Gastrocnemius medialis (tissue), 4 donors: ENCODE data around the gene TBL1X. TPM values are rescaled to one million over a fixed set of nuclear protein-coding genes. Genes with fewer than 3 reads are reported as not detected.

Source experiments
- ATAC-seq, 2 donors: fragments of 150-250 bp; one replicate each; pipeline ENCODE4 v1.9.1; 2016
- DNase-seq, 2 donors: peaks; one replicate each; pipeline ENCODE4 v3.0.0-alpha.2; 2019
- H3K27ac ChIP-seq, 4 donors: fragments of 200-600 bp; sonication (generic); 1 replicate in 1 of 4; 2 replicates in 3 of 4; pipeline ENCODE4 v1.5.1; 2016 to 2018; ENCODE audit warnings: mild to moderate bottlenecking in 2 of 4, moderate library complexity in 1 of 4
- H3K27me3 ChIP-seq, 3 donors: fragments of 200-600 bp; sonication (generic) in 2 of 3; 1 replicate in 1 of 3; 2 replicates in 2 of 3; pipeline versions ENCODE4 v1.5.1 to v1.6.0; 2016 to 2019; ENCODE audit warnings: mild to moderate bottlenecking in 1 of 3, moderate library complexity in 1 of 3
- H3K36me3 ChIP-seq, 2 donors: fragments of 200-600 bp; sonication (generic) in 1 of 2; one replicate each; pipeline ENCODE4 v1.5.1; 2017 to 2018
- H3K4me1 ChIP-seq, 2 donors: fragments of 200-600 bp; sonication (generic) in 1 of 2; one replicate each; pipeline ENCODE4 v1.5.1; 2016 to 2017; ENCODE audit warnings: mild to moderate bottlenecking in 2 of 2
- H3K4me3 ChIP-seq, 4 donors: fragments of 200-600 bp; sonication (generic) in 3 of 4; 1 replicate in 1 of 4; 2 replicates in 3 of 4; pipeline ENCODE4 v1.5.1; 2016 to 2019; ENCODE audit warnings: mild to moderate bottlenecking in 2 of 4
- H3K9me3 ChIP-seq, 3 donors: fragments of 200-600 bp; sonication (generic) in 2 of 3; 1 replicate in 1 of 3; 2 replicates in 2 of 3; pipeline ENCODE4 v1.5.1; 2016 to 2019
- POLR2A ChIP-seq, 2 donors: fragments of 450-650 bp; IDR thresholded peaks; one replicate each; pipeline ENCODE4 v1.6.1; 2017; ENCODE audit warnings: antibody characterized with exemption in 2 of 2, mild to moderate bottlenecking in 2 of 2, moderate library complexity in 2 of 2
- in situ Hi-C, 4 donors: fragments of 200-750 bp; cut with MboI; loops; one replicate each; pipeline versions ENCODE4 v1.15.0 to v1.8.0; 2017; ENCODE audit warnings: low sequenced_read_pairs in 4 of 4
- intact Hi-C: fragments of 100-400 bp; cut with DNase I; formaldehyde crosslinking; loops from one replicate; pipeline ENCODE4 v1.15.1; 2023; ENCODE audit warnings: low total_unique reads
- total RNA-seq, 4 donors: library from RNA; depleted of rRNA; stranded (reverse); fragments of >200 nt; gene quantifications; one replicate each; pipeline versions ENCODE4 v1.1.0 to v1.2.3, GENCODE V29; 2016
- TF ChIP-seq, protein P1 (sequence below), 5 experiments: fragments of 450-650 bp in 3 of 5; fragments of 200-600 bp in 2 of 5; sonication (generic) in 2 of 5; IDR thresholded peaks in 4 of 5; conservative IDR thresholded peaks in 1 of 5; 1 replicate in 4 of 5; 2 replicates in 1 of 5; pipeline ENCODE4 v1.5.1; 2016 to 2019; ENCODE audit warnings: antibody characterized with exemption in 5 of 5, mild to moderate bottlenecking in 3 of 5, moderate library complexity in 3 of 5

The TBL1X gene
- total RNA-seq, 4 donors from 2014 or later = 6.7 to 16.8 (median 8.0) TPM

DNA sequence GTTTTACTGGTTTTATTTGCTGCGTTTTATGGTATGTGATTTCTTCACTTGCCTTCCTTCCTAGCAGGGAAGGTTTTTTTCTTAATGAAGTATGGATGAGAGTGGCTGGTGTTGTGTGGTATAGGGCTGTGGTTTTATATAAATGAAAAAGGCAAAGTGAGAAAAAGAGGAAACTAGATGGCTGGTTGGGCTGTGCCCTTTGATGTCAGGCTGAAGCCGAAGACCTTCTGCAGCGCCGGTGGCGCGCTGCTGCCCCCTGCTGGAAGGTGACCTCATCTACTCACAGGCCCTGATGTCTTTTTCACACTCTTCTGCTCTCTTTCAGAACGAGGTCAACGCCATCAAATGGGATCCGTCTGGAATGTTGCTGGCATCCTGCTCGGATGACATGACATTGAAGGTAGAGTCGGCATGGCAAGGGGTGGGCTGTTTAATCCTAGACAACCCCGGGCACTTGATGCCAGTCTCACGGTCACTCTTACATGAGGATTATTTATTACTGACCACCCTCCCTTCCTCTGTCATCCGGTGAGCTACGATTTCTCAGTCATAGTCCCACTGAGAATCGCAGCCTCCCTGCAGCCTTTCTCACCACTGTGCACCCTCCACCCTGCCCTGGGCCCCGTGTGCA, 244.2 kb downstream of the TBL1X start:
- TF ChIP-seq POLR2A (IDR thresholded peaks at IDR 0.05) = no peak
- TF ChIP-seq, protein P1, sequence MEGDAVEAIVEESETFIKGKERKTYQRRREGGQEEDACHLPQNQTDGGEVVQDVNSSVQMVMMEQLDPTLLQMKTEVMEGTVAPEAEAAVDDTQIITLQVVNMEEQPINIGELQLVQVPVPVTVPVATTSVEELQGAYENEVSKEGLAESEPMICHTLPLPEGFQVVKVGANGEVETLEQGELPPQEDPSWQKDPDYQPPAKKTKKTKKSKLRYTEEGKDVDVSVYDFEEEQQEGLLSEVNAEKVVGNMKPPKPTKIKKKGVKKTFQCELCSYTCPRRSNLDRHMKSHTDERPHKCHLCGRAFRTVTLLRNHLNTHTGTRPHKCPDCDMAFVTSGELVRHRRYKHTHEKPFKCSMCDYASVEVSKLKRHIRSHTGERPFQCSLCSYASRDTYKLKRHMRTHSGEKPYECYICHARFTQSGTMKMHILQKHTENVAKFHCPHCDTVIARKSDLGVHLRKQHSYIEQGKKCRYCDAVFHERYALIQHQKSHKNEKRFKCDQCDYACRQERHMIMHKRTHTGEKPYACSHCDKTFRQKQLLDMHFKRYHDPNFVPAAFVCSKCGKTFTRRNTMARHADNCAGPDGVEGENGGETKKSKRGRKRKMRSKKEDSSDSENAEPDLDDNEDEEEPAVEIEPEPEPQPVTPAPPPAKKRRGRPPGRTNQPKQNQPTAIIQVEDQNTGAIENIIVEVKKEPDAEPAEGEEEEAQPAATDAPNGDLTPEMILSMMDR (IDR thresholded peaks at IDR 0.05 in 4 of 5, conservative IDR thresholded peaks at IDR 0.05 in 1 of 5) = peak; percentile 41 to 89 (median 75)
- ATAC-seq = peak; percentile 33 to 62
- Histone ChIP-seq H3K27me3 (no peaks in the 10 kb centered on the region), H3K27ac (no peak overlapping the region), H3K4me3 (no peak overlapping the region), H3K4me1 (no peaks in the 10 kb centered on the region), H3K9me3 (no peaks in the 10 kb centered on the region), H3K36me3 (peaks cover 0 to 12% of the 10 kb centered on the region in 2 donors)
- DNase-seq = peak; percentile 6 to 44
- in situ Hi-C loops = loop anchor here (10.0 to 25.0 kb wide), 4 partner anchors 744 to 947 kb away; partner anchors contain the start of gene FAM9A (in 1 of the 4)
- intact Hi-C loops = loop anchor here (1.0 to 10.0 kb wide), 3 partner anchors 244 to 964 kb away; partner anchors contain the start of gene TBL1X

DNA sequence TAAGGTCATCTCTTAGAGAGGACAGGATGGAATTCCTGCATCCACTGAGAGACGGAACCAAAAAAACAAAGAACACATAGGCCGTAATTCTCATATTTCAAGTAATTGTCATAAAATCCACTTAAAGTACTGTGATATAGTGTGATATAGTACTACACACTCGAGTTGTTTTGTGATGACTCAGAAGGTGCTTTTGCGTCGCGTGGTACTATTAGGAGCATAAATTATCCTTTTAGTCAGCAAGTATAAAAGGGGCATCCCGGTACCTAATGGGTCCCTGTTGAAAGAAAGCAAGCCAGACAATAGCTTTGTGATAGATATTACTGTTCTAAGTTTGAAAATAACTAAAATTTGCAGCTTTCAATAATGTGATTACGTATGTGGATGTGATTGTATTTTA, 245.5 kb downstream of the TBL1X start:
- peaks cover 0 to 12% of the 10 kb centered on the region in 2 donors for H3K36me3 ChIP-seq

DNA sequence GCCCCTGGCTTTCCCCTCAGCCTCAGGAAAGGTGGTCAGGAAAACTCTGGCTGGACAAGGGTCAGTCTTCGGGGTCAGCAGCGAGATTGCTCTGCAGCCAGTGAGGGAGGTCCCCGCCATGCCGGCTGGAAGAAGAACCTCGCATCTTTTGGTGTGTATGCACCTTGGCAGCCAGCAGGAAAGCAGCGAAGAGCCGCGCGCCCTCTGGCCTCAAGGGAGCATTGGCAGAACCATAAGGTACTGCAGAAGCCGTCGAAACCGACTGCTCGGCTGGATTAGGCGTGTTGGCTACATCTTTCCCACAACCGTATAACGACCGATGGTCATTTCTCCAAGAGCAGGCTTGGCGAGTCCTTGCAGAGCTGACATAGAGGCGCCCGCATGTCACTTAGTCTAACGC, 252.5 kb downstream of the TBL1X start:
- no peak overlapping the region for H3K27ac ChIP-seq
- DNase-seq (no peak), ATAC-seq (no peak)
- H3K36me3 ChIP-seq = peaks cover 0 to 6% of the 10 kb centered on the region in 2 donors
- in situ Hi-C loops = loop anchor here in 3 of 4 donors (10.0 to 25.0 kb wide), 4 partner anchors 743 to 955 kb away; partner anchors contain the start of gene FAM9A (in 1 of the 3)
- no peaks in the 10 kb centered on the region for H3K4me1 ChIP-seq
- no peaks in the 10 kb centered on the region for H3K27me3 ChIP-seq
- intact Hi-C loops = no loop called here
- no peaks in the 10 kb centered on the region for H3K9me3 ChIP-seq
- no peak for TF ChIP-seq POLR2A (IDR thresholded peaks at IDR 0.05)
- TF ChIP-seq, protein P1 (IDR thresholded peaks at IDR 0.05 in 4 of 5, conservative IDR thresholded peaks at IDR 0.05 in 1 of 5) = no peak
- no peak overlapping the region for H3K4me3 ChIP-seq

More for the DNA sequence above, 245.5 kb downstream of the TBL1X start:
- DNase-seq (no peak), ATAC-seq (no peak)
- H3K27ac ChIP-seq = no peak overlapping the region
- intact Hi-C loops (no loop called here), in situ Hi-C loops (loop anchor here in 3 of 4 donors (10.0 to 25.0 kb wide), 4 partner anchors 736 to 948 kb away; partner anchors contain the start of gene FAM9A (in 1 of the 3))
- H3K4me1 ChIP-seq = no peaks in the 10 kb centered on the region
- no peak for TF ChIP-seq POLR2A (IDR thresholded peaks at IDR 0.05)
- TF ChIP-seq, protein P1 (IDR thresholded peaks at IDR 0.05 in 4 of 5, conservative IDR thresholded peaks at IDR 0.05 in 1 of 5) = no peak
- H3K9me3 ChIP-seq = no peaks in the 10 kb centered on the region
- no peak overlapping the region for H3K4me3 ChIP-seq
- no peaks in the 10 kb centered on the region for H3K27me3 ChIP-seq

DNA sequence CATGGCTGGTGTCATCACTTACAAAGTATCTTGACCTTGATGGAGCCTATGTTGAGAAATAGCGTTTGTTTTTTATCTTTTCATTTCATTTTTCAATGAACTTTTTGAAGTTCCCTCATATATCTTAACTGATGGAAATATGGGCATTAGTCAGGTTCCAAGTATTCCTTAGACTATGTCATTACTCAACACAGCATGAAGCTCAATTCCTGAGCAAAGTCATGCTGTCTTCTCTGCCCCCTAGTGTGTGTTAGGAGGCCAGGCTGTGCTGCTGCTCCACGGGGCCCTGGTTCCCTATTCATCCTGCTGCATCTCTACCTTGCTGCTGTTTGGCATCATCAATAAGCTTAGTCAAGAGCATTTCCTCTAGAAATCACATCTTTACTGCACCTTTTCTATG, 259.9 kb downstream of the TBL1X start:
- no peaks in the 10 kb centered on the region for H3K27me3 ChIP-seq
- no peak overlapping the region for H3K4me3 ChIP-seq
- intact Hi-C loops = no loop called here
- no peak overlapping the region for H3K27ac ChIP-seq
- ATAC-seq (no peak), DNase-seq (no peak)
- H3K36me3 ChIP-seq = no peaks in the 10 kb centered on the region
- in situ Hi-C loops = loop anchor here in 3 of 4 donors (25.0 kb wide), 3 partner anchors 762 to 962 kb away; partner anchors contain the start of gene FAM9A (in 1 of the 3)
- no peak for TF ChIP-seq POLR2A (IDR thresholded peaks at IDR 0.05)
- TF ChIP-seq, protein P1 (IDR thresholded peaks at IDR 0.05 in 4 of 5, conservative IDR thresholded peaks at IDR 0.05 in 1 of 5) = no peak
- H3K4me1 ChIP-seq = no peaks in the 10 kb centered on the region
- H3K9me3 ChIP-seq = peaks cover 0 to 9% (median 0%) of the 10 kb centered on the region in 3 donors
